Measurements from ENCODE around the gene TSPAN17.

The TSPAN17 gene

GRCh38 chr5:176667637-176668036 lies 20.4 kb downstream of the TSPAN17 start:
- no peak for TF ChIP-seq CTCF (IDR thresholded peaks at IDR 0.05; ENCODE audit: low read depth, low read length)
- no peak for DNase-seq (ENCODE audit: extremely low read depth, low read depth)

GRCh38 chr5:176670449-176670848 lies 23.2 kb downstream of the TSPAN17 start:
- no peak for TF ChIP-seq CTCF (IDR thresholded peaks at IDR 0.05; ENCODE audit: low read depth, low read length)

GRCh38 chr5:176671399-176671798 lies 24.1 kb downstream of the TSPAN17 start:
- no peak for TF ChIP-seq CTCF (IDR thresholded peaks at IDR 0.05; ENCODE audit: low read depth, low read length)
- no peak for DNase-seq (ENCODE audit: extremely low read depth, low read depth)

More at GRCh38 chr5:176670449-176670848, 23.2 kb downstream of the TSPAN17 start:
- no peak for DNase-seq (ENCODE audit: extremely low read depth, low read depth)

- TF ChIP-seq CTCF (IDR thresholded peaks at IDR 0.05; ENCODE audit: low read depth, low read length), result no peak
- no peak for DNase-seq (ENCODE audit: extremely low read depth, low read depth)
Observed at GRCh38 chr5:176671890-176672747, 24.8 kb downstream of the TSPAN17 start.

- TF ChIP-seq CTCF (IDR thresholded peaks at IDR 0.05; ENCODE audit: low read depth, low read length), result no peak
- no peak for DNase-seq (ENCODE audit: extremely low read depth, low read depth)
Observed at GRCh38 chr5:176673651-176674583, 26.6 kb downstream of the TSPAN17 start.

- no peak for DNase-seq (ENCODE audit: extremely low read depth, low read depth)
- TF ChIP-seq CTCF (IDR thresholded peaks at IDR 0.05; ENCODE audit: low read depth, low read length), result no peak
Observed at GRCh38 chr5:176674799-176675198, 27.5 kb downstream of the TSPAN17 start.
